ENCODE data around the gene SORL1. TPM values are rescaled to one million over a fixed set of nuclear protein-coding genes. Genes with fewer than 3 reads are reported as not detected.
"Not testable (repeated sequence)": the region's sequence is repeated elsewhere in the genome, so short reads cannot be mapped to it uniquely, and the experiment has no call there.

Gene SORL1
- total RNA-seq, 1 donor from 2014 or later, result 20.9 TPM

DNA sequence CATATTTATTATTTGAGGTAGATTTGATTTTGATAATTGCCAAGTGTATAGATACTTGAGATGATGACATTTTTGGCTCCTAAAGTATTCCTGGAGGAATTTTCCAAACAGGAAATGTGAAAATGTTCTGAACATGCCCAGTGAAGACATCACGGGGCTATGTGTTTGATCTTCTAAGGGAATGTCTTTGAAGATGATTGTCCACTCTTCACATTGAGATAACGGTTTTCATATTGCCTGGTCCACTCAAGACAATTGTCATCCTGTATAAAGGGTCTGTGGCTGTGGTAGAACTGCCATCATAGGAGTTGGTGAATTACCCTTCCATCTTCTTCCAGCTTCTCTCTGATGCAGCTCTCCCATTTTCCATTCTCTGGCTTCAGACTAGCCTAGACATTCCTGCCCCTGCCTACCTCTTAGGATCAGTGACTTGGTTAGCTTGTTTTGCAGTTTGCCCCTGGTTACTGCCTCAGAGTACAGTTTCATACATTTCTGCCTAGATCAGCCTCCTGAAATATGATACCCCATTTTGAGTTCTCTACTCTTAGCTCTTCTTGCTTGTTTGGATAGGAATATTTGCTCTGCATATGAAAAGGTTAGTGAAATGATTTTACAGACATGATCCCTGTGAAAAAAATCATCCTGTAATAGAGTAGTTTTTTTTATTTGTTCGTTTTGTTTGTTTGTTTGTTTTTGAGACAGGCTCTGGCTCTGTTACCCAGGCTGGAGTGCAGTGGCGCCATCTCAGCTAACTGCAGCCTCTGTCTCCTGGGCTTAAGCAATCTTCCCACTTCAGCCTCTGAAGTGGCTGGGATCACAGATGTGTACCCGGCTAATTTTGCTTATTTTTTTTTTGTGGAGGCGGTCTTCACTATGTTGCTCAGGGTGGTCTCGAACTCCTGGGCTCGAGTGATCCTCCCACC is 112.0 kb downstream of the SORL1 start:
- Mint-ChIP-seq H3K4me3 (no peak overlapping the region), H3K36me3 (ENCODE audit: low read depth) (peaks cover 42% of the 10 kb centered on the region)
- intact Hi-C loops (cut with micrococcal nuclease), result no loop called here

DNA sequence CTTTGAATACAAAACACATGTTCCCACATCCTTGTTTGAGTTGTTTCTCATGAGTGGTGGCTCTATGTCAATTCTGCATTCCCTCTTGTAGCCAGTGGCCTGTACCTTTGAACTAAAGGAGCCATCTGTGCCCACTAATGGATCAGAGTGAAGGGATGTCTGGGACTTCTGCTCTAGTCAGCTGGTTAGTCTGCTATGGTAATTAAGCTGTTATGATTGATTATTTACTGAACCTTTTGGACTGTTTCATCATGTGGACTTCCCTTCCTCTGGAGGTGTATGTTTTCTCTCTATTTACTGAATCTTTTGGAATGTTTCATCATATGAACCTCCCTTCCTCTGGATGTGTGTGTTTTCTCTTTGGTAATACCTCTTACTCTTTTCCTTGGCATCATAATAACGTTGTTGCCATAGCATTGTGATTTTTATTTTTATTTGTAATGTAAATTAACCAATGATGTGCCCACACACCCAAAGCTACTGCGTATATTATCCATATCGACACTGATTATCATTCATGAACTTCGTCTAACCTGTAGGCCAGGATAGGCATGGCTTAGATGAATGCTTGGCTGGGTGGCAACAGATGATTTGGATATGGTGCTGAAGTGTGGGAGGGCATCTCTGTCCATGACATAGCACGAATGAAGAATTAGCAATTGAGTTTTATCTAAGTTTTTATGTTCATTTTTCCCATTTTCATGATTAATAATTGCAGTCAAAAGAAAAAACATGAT is 113.0 kb downstream of the SORL1 start:
- intact Hi-C loops (cut with micrococcal nuclease), result no loop called here
- Mint-ChIP-seq H3K27ac (no peak overlapping the region), H3K36me3 (ENCODE audit: low read depth) (peaks cover 37% of the 10 kb centered on the region), H3K27me3 (ENCODE audit: insufficient read depth) (peaks cover 1% of the 10 kb centered on the region), H3K9me3 (no peaks in the 10 kb centered on the region), H3K4me3 (no peak overlapping the region), H3K4me1 (ENCODE audit: low read depth) (peaks cover 9% of the 10 kb centered on the region)
- no peak for DNase-seq (ENCODE audit: low spot score)

More for the DNA sequence above, 112.0 kb downstream of the SORL1 start:
- peaks cover 9% of the 10 kb centered on the region for H3K4me1 Mint-ChIP-seq (ENCODE audit: low read depth)
- peaks cover 1% of the 10 kb centered on the region for H3K27me3 Mint-ChIP-seq (ENCODE audit: insufficient read depth)
- no peak for DNase-seq (ENCODE audit: low spot score)
- no peaks in the 10 kb centered on the region for H3K9me3 Mint-ChIP-seq
- no peak overlapping the region for H3K27ac Mint-ChIP-seq

DNA sequence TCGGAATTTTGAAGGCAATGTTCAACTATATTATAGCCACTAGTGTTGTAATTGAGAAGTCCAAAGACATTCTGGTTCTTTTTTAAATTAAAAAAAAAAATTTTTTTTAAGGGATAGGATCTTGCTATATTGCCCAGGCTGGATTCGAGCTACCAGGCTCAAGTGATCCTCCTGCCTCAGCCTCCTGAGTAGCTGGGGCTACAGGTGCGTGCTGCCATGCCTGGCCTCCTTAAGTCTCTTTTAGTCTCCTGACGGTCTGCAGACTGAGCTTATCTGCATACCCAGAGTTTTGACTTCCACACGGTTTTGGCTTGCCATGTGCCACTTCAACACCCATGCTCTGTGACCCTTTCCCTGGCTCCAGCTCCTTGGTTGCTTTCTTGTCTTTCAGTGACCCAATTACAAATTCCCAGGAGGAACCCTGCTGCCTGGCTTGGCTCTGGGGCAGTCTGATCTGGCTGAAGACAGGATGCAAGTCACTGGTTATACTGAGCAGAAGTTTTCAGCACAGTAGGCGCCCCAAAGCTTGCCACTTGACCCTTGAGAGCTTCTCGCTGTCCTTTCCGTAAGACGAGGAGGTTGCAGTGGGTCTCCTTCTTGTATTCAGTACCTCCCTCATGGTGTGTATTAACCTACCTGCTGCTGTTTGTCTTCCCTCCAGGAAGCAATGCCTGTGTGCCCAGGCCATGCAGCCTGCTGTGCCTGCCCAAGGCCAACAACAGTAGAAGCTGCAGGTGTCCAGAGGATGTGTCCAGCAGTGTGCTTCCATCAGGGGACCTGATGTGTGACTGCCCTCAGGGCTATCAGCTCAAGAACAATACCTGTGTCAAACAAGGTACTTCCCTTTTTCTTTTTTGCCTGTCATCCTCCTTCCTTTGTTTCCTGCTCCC is 114.4 kb downstream of the SORL1 start:
- H3K27ac Mint-ChIP-seq, result no peak overlapping the region
- peaks cover 1% of the 10 kb centered on the region for H3K27me3 Mint-ChIP-seq (ENCODE audit: insufficient read depth)
- no peaks in the 10 kb centered on the region for H3K9me3 Mint-ChIP-seq
- H3K36me3 Mint-ChIP-seq (ENCODE audit: low read depth), result peaks cover 42% of the 10 kb centered on the region
- H3K4me3 Mint-ChIP-seq, result no peak overlapping the region
- H3K4me1 Mint-ChIP-seq (ENCODE audit: low read depth), result peaks cover 9% of the 10 kb centered on the region
- no peak for DNase-seq (ENCODE audit: low spot score)
- intact Hi-C loops (cut with micrococcal nuclease), result no loop called here

DNA sequence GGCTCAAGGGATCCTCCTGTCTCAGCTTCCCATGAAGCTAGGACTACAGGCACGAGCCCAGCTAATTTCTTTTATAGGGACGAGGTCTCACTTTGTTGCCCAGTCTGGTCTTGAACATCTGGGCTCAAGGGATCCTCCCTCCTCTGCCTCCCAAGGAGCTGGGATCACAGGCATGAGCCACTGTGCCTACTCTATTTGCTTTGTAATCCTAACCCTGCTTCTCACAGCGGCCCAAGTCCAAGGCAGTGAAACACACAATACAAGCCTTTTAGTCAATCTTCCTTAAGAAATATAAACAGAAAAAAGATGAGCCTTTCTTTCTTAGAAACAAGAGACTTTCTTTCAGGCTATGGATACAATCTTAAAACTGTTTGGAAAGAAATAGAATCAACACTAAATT is 115.9 kb downstream of the SORL1 start:
- Mint-ChIP-seq H3K36me3 (ENCODE audit: low read depth) (peaks cover 42% of the 10 kb centered on the region), H3K9me3 (no peaks in the 10 kb centered on the region), H3K27me3 (ENCODE audit: insufficient read depth) (no peaks in the 10 kb centered on the region), H3K27ac (no peak overlapping the region), H3K4me1 (ENCODE audit: low read depth) (peaks cover 2% of the 10 kb centered on the region), H3K4me3 (no peak overlapping the region)
- intact Hi-C loops (cut with micrococcal nuclease), result no loop called here
- DNase-seq (ENCODE audit: low spot score), result no peak

DNA sequence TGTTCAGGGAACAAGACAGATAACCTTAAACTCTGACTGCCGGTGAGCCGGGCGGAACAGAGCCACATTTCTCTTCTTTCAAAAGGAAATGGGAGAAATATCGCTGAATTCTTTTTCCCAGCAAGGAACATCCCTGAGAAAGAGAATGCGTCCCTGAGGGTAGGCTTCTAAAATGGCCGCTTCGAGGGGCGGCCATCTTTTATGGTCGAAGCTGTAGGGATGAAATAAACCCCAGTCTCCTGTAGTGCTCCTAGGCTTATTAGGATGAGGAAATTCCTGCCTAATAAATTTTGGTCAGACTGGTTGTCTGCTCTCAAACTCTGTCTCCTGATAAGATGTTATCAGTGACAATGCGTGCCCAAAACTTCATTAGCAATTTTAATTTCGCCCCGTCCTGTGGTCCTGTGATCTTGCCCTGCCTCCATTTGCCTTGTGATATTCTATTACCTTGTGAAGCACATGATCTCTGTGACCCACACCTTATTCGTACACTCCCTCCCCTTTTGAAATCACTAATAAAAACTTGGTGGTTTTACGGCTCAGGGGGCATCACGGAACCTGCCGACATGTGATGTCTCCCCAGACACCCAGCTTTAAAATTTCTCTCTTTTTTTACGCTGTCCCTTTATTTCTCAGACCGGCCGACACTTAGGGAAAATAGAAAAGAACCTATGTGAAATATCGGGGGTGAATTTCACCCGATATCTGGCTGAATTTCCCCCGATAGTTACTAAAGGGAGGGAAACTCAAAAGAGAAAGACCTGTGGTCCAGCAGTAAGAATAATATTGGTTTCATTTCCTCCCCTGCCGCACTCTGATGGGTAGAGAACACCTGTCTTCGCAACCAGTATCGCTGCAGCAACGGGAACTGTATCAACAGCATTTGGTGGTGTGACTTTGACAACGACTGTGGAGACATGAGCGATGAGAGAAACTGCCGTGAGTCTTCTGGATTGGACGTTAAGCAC is 117.5 kb downstream of the SORL1 start:
- H3K9me3 Mint-ChIP-seq; H3K4me3 Mint-ChIP-seq; H3K27ac Mint-ChIP-seq; DNase-seq (ENCODE audit: low spot score); H3K4me1 Mint-ChIP-seq (ENCODE audit: low read depth); intact Hi-C loops (cut with micrococcal nuclease); H3K27me3 Mint-ChIP-seq (ENCODE audit: insufficient read depth): not testable (repeated sequence)
- H3K36me3 Mint-ChIP-seq (ENCODE audit: low read depth), result peaks cover 50% of the 10 kb centered on the region

DNA sequence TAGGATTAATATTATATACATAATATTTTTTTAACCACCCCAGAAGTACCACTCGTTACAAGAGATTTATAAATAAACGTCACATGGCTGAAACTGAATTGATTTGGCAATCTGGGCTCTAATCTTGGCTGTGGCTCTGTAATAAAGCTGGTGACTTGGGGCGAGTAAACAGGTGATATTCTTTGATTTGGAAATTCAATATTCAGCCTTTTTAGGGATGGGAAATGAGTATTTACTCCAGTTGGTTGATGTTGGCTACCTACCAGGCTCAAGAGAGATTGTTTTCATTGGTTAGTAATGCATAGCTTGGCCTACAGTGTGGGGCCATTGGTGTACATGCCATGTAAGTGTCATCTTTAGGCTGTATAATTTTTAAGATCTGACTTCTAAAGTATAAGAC is 118.3 kb downstream of the SORL1 start:
- Mint-ChIP-seq H3K27ac (no peak overlapping the region), H3K36me3 (ENCODE audit: low read depth) (peaks cover 53% of the 10 kb centered on the region), H3K4me1 (ENCODE audit: low read depth) (no peaks in the 10 kb centered on the region), H3K9me3 (no peaks in the 10 kb centered on the region), H3K4me3 (no peak overlapping the region), H3K27me3 (ENCODE audit: insufficient read depth) (no peaks in the 10 kb centered on the region)
- intact Hi-C loops (cut with micrococcal nuclease), result no loop called here
- DNase-seq (ENCODE audit: low spot score), result no peak

DNA sequence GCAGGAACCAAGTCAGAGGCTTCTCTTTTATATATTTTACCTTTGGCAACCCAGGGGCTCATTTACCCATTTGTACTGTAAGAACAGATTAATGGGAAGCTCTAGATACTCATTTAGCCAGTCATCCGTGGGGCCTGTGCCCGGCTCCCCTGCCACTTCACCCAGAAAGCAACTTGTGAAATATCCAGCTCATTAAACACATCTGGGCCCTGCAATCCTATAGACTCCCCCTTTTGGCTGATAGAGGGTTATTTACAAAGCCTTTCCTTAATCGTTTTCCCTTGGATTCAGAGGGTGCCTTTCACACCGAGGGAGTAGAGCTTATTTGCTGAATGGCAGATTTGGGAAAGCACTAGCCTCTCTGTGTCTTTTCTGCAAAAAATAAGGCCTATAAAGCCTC is 119.4 kb downstream of the SORL1 start:
- Mint-ChIP-seq H3K27ac (no peak overlapping the region), H3K36me3 (ENCODE audit: low read depth) (peaks cover 63% of the 10 kb centered on the region), H3K4me3 (no peak overlapping the region)

DNA sequence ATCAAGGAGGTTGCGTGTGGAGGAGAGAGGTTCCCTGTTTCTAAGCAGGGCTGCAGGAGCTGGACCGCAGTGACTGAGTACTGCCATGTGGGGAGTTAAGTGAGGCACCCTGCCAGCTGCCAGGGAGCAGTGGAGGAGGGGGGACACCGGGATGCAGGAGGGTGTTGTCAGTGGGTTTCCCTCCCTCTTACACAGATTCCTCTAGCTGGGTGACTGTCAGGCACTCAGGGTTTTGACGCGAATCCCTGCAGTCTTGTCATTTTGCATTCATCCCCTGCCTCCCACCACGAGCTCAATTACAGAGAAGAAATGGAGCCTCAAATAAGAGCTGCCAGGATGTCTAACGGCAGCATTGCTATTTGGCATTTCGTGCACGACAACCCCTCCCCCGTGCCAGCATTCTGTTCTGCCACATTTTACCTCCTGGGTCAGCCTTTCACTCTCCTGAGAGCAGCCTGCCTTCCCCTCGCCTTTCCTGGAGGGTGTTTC is 120.5 kb downstream of the SORL1 start:
- Mint-ChIP-seq H3K4me3 (no peak overlapping the region), H3K4me1 (ENCODE audit: low read depth) (no peaks in the 10 kb centered on the region), H3K36me3 (ENCODE audit: low read depth) (peaks cover 64% of the 10 kb centered on the region), H3K27me3 (ENCODE audit: insufficient read depth) (no peaks in the 10 kb centered on the region), H3K27ac (no peak overlapping the region), H3K9me3 (no peaks in the 10 kb centered on the region)
- intact Hi-C loops (cut with micrococcal nuclease), result no loop called here
- DNase-seq (ENCODE audit: low spot score), result no peak

More for the DNA sequence above, 119.4 kb downstream of the SORL1 start:
- no peaks in the 10 kb centered on the region for H3K27me3 Mint-ChIP-seq (ENCODE audit: insufficient read depth)
- DNase-seq (ENCODE audit: low spot score), result no peak
- H3K9me3 Mint-ChIP-seq, result no peaks in the 10 kb centered on the region
- H3K4me1 Mint-ChIP-seq (ENCODE audit: low read depth), result no peaks in the 10 kb centered on the region
- intact Hi-C loops (cut with micrococcal nuclease), result no loop called here

DNA sequence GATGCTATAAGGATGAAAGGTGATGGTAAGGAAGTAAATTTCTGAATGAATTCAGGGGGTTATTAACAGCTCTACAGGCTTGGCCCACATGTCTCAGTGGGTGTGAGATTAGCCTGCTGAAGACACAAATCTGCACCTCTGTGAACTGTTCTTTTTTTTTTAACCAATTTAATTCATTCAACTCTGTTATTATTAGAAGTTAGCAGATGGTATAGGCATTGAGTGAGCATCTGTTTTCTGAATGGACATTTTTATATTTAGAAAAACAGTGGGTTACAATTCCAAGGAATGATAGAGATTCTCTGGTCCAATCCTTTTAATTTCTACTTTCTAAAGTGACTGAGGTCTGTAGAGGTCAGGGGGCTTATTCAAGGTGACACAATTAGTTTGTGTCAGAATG is 122.7 kb downstream of the SORL1 start:
- intact Hi-C loops (cut with micrococcal nuclease), result no loop called here
- no peaks in the 10 kb centered on the region for H3K4me1 Mint-ChIP-seq (ENCODE audit: low read depth)
- DNase-seq (ENCODE audit: low spot score), result no peak
- peaks cover under 1% of the 10 kb centered on the region for H3K9me3 Mint-ChIP-seq
- no peak overlapping the region for H3K4me3 Mint-ChIP-seq
- peaks cover 66% of the 10 kb centered on the region for H3K36me3 Mint-ChIP-seq (ENCODE audit: low read depth)
- no peaks in the 10 kb centered on the region for H3K27me3 Mint-ChIP-seq (ENCODE audit: insufficient read depth)
- no peak overlapping the region for H3K27ac Mint-ChIP-seq

DNA sequence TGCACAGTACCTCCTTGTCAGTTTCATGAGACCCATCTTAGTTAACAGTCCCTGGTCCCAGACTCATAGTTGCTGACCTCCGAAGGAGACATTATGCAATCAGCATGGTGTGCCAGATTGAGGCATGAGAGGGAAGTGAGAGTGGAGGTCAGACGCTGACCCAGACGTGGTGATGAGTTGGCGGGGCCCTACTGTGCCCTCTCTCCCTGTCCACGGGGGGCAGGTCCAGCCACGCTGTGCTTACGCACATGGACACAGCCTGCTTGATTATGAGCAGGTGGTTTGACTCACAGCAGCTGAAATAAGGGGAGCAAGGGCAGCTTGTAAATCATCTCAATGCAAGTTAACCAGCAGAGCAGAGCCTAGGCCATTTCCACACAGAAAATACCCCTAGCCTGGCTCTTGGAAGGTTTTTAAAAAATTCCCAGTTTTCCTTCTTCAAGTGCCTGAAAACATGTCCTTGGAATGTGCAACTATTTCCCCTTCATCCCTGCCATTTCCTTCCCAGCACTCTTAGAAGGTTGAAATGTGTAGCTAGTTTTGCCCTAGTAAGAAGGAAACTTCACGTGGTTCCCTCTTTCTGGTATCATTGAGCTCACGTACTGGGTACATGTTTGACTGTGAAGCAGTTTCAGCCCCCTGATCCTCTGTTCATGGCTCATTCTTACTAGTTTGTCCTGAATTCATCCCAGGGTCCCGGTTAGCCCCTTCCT is 123.3 kb downstream of the SORL1 start:
- Mint-ChIP-seq H3K9me3 (peaks cover 7% of the 10 kb centered on the region), H3K4me3 (no peak overlapping the region), H3K27me3 (ENCODE audit: insufficient read depth) (no peaks in the 10 kb centered on the region), H3K4me1 (ENCODE audit: low read depth) (no peaks in the 10 kb centered on the region), H3K36me3 (ENCODE audit: low read depth) (peaks cover 67% of the 10 kb centered on the region), H3K27ac (no peak overlapping the region)
- DNase-seq (ENCODE audit: low spot score), result no peak
- intact Hi-C loops (cut with micrococcal nuclease), result no loop called here

DNA sequence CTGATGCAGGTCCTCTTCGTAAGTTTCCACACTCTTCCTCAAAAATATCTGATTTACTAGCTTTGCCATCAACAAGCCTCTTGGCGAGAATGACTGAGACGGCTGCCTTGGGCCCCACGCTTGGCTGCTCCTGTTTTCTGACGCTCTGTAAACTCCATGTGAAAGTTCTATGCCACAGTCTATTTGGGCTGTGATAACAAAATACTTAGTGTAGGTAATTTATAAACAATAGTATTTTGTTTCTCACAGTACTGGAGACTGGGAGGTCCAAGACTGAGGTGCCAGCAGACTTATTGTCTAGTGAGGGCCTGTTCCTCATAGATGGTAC is 123.8 kb downstream of the SORL1 start:
- Mint-ChIP-seq H3K4me1 (ENCODE audit: low read depth) (no peaks in the 10 kb centered on the region), H3K9me3 (peaks cover 10% of the 10 kb centered on the region), H3K27me3 (ENCODE audit: insufficient read depth) (no peaks in the 10 kb centered on the region), H3K36me3 (ENCODE audit: low read depth) (peaks cover 69% of the 10 kb centered on the region), H3K27ac (no peak overlapping the region), H3K4me3 (no peak overlapping the region)
- intact Hi-C loops (cut with micrococcal nuclease), result no loop called here
- no peak for DNase-seq (ENCODE audit: low spot score)

All from activated T-helper 1 cell treated with anti-CD3 and anti-CD28 coated beads, Interleukin-12 subunit alpha, Interleukin-12 subunit beta, Interleukin-2, Interleukin-4 antibody, amounts not matched to agents 30 ng/mL and 10 ng/mL and 1 ng/mL, durations not matched to agents 14 hours and 24 hours and 36 hours (primary cell).